GM23338 (cell line): ENCODE results near the gene SLC23A2. TPM values are rescaled to one million over a fixed set of nuclear protein-coding genes. Genes with fewer than 3 reads are reported as not detected.

Experiments
- ATAC-seq: fragments of 200-7000 bp; cut with Tn5 transposase; 3 replicates; pipeline ENCODE4 v1.9.1; 2020
- DNase-seq: peaks from one replicate; pipeline ENCODE4 v3.0.0-alpha.2; 2015; ENCODE audit warnings: low spot score
- H2AFZ ChIP-seq: fragments of 200-600 bp; sonication (generic); 2 replicates; pipeline ENCODE4 v1.8.0; 2016; ENCODE audit warnings: antibody characterized with exemption, mild to moderate bottlenecking, moderate library complexity
- H3F3A ChIP-seq: fragments of 200-600 bp; sonication (generic); replicated peaks from 2 replicates; pipeline ENCODE4 v1.8.0; 2017; ENCODE audit warnings: antibody characterized with exemption, mixed run types, low read depth
- H3K27ac ChIP-seq: fragments of 200-600 bp; sonication (generic); 2 replicates; pipeline ENCODE4 v1.6.1; 2016; ENCODE audit warnings: low read depth
- H3K27me3 ChIP-seq: fragments of 200-600 bp; sonication (generic); 2 replicates; pipeline ENCODE4 v1.8.0; 2016; ENCODE audit warnings: mild to moderate bottlenecking, mixed run types, moderate library complexity; ENCODE audit not compliant: insufficient read depth
- H3K36me3 ChIP-seq: fragments of 200-600 bp; sonication (generic); 2 replicates; pipeline ENCODE4 v1.8.0; 2016; ENCODE audit warnings: mild to moderate bottlenecking; ENCODE audit not compliant: insufficient read depth
- H3K4me1 ChIP-seq: fragments of 200-600 bp; sonication (generic); 2 replicates; pipeline ENCODE4 v1.8.0; 2016; ENCODE audit warnings: mild to moderate bottlenecking, moderate library complexity; ENCODE audit not compliant: insufficient read depth
- H3K4me2 ChIP-seq: fragments of 200-600 bp; sonication (generic); 2 replicates; pipeline ENCODE4 v1.7.1; 2017; ENCODE audit warnings: mixed run types
- H3K4me3 ChIP-seq: fragments of 200-600 bp; sonication (generic); 2 replicates; pipeline ENCODE4 v1.6.1; 2016; ENCODE audit warnings: mixed run types
- H3K79me2 ChIP-seq: fragments of 200-600 bp; sonication (generic); replicated peaks from 2 replicates; pipeline ENCODE4 v1.8.0; 2017; ENCODE audit warnings: mild to moderate bottlenecking; ENCODE audit not compliant: insufficient read depth
- H3K9me2 ChIP-seq: fragments of 200-600 bp; sonication (generic); 2 replicates; pipeline ENCODE4 v1.8.0; 2017; ENCODE audit not compliant: insufficient read depth
- H4K20me1 ChIP-seq: fragments of 200-600 bp; sonication (generic); replicated peaks from 2 replicates; pipeline ENCODE4 v1.8.0; 2017; ENCODE audit warnings: mild to moderate bottlenecking; ENCODE audit not compliant: insufficient read depth
- H3K27ac Mint-ChIP-seq: 2 replicates; pipeline ENCODE4 v1.8.0; 2020; ENCODE audit warnings: inconsistent platforms, mild to moderate bottlenecking, moderate library complexity, mixed read lengths
- H3K27me3 Mint-ChIP-seq: 3 replicates; pipeline ENCODE4 v1.8.0; 2022; ENCODE audit warnings: low read depth, mild to moderate bottlenecking, moderate library complexity, mixed read lengths, inconsistent platforms; ENCODE audit not compliant: insufficient read depth, poor library complexity
- H3K36me3 Mint-ChIP-seq: 3 replicates; pipeline ENCODE4 v1.8.0; 2021; ENCODE audit warnings: low read depth, mild to moderate bottlenecking, inconsistent platforms, moderate library complexity, mixed read lengths
- H3K4me1 Mint-ChIP-seq: 3 replicates; pipeline ENCODE4 v1.8.0; 2020; ENCODE audit warnings: mild to moderate bottlenecking, inconsistent platforms, mixed read lengths
- H3K4me3 Mint-ChIP-seq: 3 replicates; pipeline ENCODE4 v1.8.0; 2021; ENCODE audit warnings: moderate library complexity, mild to moderate bottlenecking, inconsistent platforms, mixed read lengths
- H3K9me3 Mint-ChIP-seq: 3 replicates; pipeline ENCODE4 v1.8.0; 2020; ENCODE audit warnings: moderate library complexity, mild to moderate bottlenecking, inconsistent platforms, mixed read lengths
- CREB1 ChIP-seq: fragments of 250-450 bp; sonication (Bioruptor Pico); IDR thresholded peaks from 2 replicates; pipeline ENCODE4 v1.5.0; 2020; ENCODE audit warnings: low read depth, mild to moderate bottlenecking, moderate library complexity
- CTCF ChIP-seq, 2 experiments: fragments of 200-600 bp in 1 of 2; sonication (generic) in 1 of 2; conservative IDR thresholded peaks; 2 replicates each; pipeline versions ENCODE4 v1.5.1 to v1.6.1; 2016 to 2017; ENCODE audit warnings: antibody characterized with exemption in 2 of 2, low read depth in 2 of 2, mild to moderate bottlenecking in 2 of 2, moderate library complexity in 1 of 2
- ETS1 ChIP-seq: IDR thresholded peaks from 2 replicates; pipeline ENCODE4 v1.6.1; 2016; ENCODE audit warnings: antibody characterized with exemption
- EZH2 ChIP-seq: fragments of 200-600 bp; sonication (generic); IDR thresholded peaks from one replicate; pipeline ENCODE4 v1.8.0; 2017; ENCODE audit warnings: antibody characterized with exemption, mild to moderate bottlenecking, low read depth; ENCODE audit not compliant: unreplicated experiment
- JUNB ChIP-seq: IDR thresholded peaks from one replicate; pipeline ENCODE4 v1.6.1; 2016; ENCODE audit warnings: antibody characterized with exemption; ENCODE audit not compliant: unreplicated experiment
- NANOG ChIP-seq: IDR thresholded peaks from 2 replicates; pipeline ENCODE4 v1.6.1; 2016; ENCODE audit warnings: antibody characterized with exemption, borderline replicate concordance
- REST ChIP-seq: IDR thresholded peaks from one replicate; pipeline ENCODE4 v1.6.1; 2018; ENCODE audit warnings: antibody characterized with exemption; ENCODE audit not compliant: unreplicated experiment
- STAT1 ChIP-seq: IDR thresholded peaks from one replicate; pipeline ENCODE4 v1.6.1; 2016; ENCODE audit warnings: antibody characterized with exemption; ENCODE audit not compliant: unreplicated experiment
- ZNF114 ChIP-seq: fragments of 250-450 bp; sonication (Bioruptor Pico); IDR thresholded peaks from 2 replicates; pipeline ENCODE4 v1.5.0; 2020; ENCODE audit warnings: mild to moderate bottlenecking, moderate library complexity
- ZNF331 ChIP-seq: fragments of 250-450 bp; sonication (Bioruptor Pico); IDR thresholded peaks from 2 replicates; pipeline ENCODE4 v1.5.0; 2020; ENCODE audit warnings: low read depth, mild to moderate bottlenecking, moderate library complexity
- polyA plus RNA-seq: library from polyadenylated mRNA; unstranded; fragments of >200 nt; fragmentation: Nextera tagmentation; extraction: Ambion mirVana; gene quantifications from 2 replicates; pipeline ENCODE4 v1.2.1, GENCODE V29; 2016
- total RNA-seq: library from RNA; depleted of rRNA; stranded (reverse); fragments of >200 nt; shearing (Covaris generic); gene quantifications from 2 replicates; pipeline ENCODE4 v1.2.3, GENCODE V29; 2014

Gene SLC23A2
- total and polyA plus RNA-seq, 2 experiments from 2014 or later = 4.4 to 20.2 TPM

GRCh38 chr20:4840801-4841200, 160.5 kb downstream of the SLC23A2 start:
- H3K4me1 Mint-ChIP-seq = no peaks in the 10 kb centered on the region; the same call in 2 of the 3 replicates
- no peak overlapping the region for H3K27ac ChIP-seq
- no peak overlapping the region for H3K4me3 Mint-ChIP-seq
- H3F3A ChIP-seq = no peaks in the 10 kb centered on the region
- no peak overlapping the region for H3K4me2 ChIP-seq
- H3K9me3 Mint-ChIP-seq = peaks cover 10% of the 10 kb centered on the region
- DNase-seq (no peak), ATAC-seq (no peak)
- no peaks in the 10 kb centered on the region for H3K36me3 ChIP-seq
- no peaks in the 10 kb centered on the region for H3K79me2 ChIP-seq
- no peaks in the 10 kb centered on the region; the same call in 1 of the 3 replicates for H3K36me3 Mint-ChIP-seq
- H2AFZ ChIP-seq = no peak overlapping the region
- 0 out of 2 replicates have a peak, but pooled peaks cover 4% of the 10 kb centered on the region for H3K9me2 ChIP-seq
- H3K4me3 ChIP-seq = no peak overlapping the region
- no peaks in the 10 kb centered on the region for H3K27me3 ChIP-seq
- no peak overlapping the region for H3K27ac Mint-ChIP-seq
- H3K27me3 Mint-ChIP-seq = peaks cover 13% of the 10 kb centered on the region
- H3K4me1 ChIP-seq = no peaks in the 10 kb centered on the region
- no peak for TF ChIP-seq ETS1
- TF ChIP-seq ZNF331 (CRISPR knock-in tag) = no peak
- no peak for TF ChIP-seq REST
- no peak for TF ChIP-seq CTCF (conservative IDR thresholded peaks at IDR 0.05; ENCODE audit: low read depth in 2 of 2)
- no peak for TF ChIP-seq NANOG
- TF ChIP-seq EZH2 = no peak
- no peak for TF ChIP-seq ZNF114 (CRISPR knock-in tag)
- no peak for TF ChIP-seq JUNB
- no peak for TF ChIP-seq CREB1
- no peak for TF ChIP-seq STAT1
- H4K20me1 ChIP-seq = no peaks in the 10 kb centered on the region
